GM20431 (cell line): Measurements from ENCODE around the gene PLCL2.

Source experiments
- in situ Hi-C: fragments of 300-500 bp; cut with MseI, MboI; formaldehyde crosslinking; loops from one replicate; pipeline ENCODE4 v1.15.0; 2020; ENCODE audit warnings: low sequenced_read_pairs; ENCODE audit not compliant: unreplicated experiment

The PLCL2 gene

GRCh38 chr3:16888356-16888755 is 3.6 kb downstream of the PLCL2 start:
- in situ Hi-C loops: no loop called here

DNA sequence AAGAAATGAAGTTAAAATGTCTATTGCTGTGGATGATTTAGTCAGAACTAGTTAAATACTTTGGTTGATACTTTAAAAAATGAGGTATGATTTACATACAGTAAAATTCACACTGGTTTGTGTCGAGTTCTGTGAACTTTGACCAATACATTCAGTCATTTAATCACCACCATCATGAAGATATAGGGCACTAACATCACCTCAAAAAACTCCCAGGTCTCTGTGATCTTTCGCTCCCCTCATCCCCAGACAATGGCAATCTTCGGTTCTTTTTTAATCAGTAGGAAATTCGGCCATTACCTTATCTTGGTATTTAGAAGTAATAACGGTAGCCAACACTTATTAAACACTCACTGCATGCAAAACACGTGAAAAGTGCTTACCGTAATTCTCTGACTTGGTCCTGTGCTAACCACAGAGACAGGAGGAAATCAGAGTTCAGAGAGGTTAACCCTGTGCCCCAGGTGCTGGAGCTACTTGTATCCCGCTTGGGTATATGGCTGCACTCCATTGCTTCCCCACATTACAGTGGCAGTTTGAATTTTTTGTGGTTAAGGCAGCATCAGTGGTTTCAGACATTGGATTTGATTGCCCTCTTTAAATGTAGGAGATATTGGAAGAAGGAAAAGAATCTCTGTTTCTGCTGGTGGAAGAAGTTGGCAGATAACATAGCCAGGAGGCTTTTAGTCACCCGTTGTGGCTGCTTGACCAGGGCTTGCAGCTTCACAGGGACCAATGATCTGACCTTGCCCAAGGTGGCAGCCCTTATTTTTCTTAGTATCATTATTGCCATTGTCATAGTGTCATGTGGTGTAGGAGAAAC is 4.2 kb downstream of the PLCL2 start:
- in situ Hi-C loops: no loop called here

GRCh38 chr3:16890597-16891333 is 6.0 kb downstream of the PLCL2 start:
- in situ Hi-C loops: no loop called here

GRCh38 chr3:16893618-16894200 is 9.0 kb downstream of the PLCL2 start:
- in situ Hi-C loops: no loop called here

- in situ Hi-C loops: no loop called here
Observed at GRCh38 chr3:16896094-16896627, 11.4 kb downstream of the PLCL2 start.

DNA sequence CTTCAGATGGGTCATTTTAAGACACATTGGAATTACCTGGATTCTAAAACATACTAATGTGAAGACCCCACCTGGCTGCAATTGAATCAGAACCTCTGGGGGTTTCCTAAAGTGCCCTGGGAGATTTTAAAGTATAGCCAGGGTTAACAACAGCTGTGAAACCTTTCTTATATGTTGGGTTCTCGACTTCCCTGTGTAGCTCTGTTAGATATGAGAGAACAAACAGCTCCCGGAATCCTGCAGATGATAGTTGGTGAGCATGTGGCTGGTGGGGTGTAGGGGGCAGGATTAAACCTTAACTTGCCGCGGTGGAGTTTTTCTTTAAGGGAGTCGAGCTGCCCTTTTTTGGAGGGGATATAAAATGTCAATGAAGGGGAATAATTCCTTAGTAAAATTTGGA is 12.1 kb downstream of the PLCL2 start:
- in situ Hi-C loops: no loop called here

- in situ Hi-C loops: no loop called here
Observed at GRCh38 chr3:16897254-16897926, 12.6 kb downstream of the PLCL2 start.

- in situ Hi-C loops: no loop called here
Observed at GRCh38 chr3:16898595-16899395, 14.0 kb downstream of the PLCL2 start.

DNA sequence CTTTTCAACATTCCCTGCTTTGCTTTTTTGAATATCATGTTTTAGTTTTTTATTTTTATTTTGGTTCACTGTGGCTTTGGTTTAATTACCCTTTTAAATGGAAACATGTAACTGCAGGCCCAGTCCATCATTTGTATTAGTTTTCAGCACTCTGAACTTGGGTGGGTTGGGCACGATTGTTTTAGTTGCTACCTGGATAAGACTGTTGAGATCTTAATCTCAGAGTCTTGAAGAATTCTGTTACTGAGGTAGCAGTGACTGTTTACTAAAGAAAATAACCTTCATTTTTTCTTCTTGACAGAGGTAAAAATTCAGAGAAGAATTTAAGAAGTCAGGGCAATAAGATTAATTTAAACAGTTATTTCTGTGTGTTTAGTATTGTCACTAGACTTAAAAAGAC is 15.2 kb downstream of the PLCL2 start:
- in situ Hi-C loops: no loop called here

DNA sequence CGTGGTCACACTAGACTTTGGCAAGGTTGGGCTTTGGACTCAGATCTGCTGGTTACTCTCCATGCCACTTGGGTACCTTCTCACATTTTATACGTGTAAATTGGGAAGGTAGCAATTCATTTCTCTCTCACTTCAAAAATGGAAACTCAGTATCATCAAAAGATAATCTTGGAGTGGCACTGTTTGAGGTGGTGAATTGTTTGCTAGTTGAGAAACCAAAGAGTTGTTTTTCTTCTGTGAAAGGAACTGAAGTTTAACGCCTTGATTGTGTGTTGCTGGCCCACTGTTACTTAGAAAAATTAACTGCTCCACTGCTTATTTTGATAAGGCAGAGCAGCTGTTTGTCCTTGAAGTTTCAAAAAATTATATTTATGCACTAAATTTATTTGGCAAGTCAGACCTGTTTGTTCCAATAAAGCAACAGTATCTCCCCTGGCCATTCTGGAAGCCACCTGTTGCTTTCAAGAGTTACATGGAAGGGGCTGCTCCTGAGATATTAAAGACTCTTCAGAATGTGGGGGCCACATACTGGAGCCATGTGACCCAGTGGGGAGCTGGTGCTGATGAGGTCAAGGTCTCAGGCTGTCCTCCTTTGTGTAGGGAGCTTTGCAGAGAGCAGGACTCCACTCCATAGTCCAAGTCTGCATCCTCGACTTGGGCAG is 16.2 kb downstream of the PLCL2 start:
- in situ Hi-C loops: no loop called here

DNA sequence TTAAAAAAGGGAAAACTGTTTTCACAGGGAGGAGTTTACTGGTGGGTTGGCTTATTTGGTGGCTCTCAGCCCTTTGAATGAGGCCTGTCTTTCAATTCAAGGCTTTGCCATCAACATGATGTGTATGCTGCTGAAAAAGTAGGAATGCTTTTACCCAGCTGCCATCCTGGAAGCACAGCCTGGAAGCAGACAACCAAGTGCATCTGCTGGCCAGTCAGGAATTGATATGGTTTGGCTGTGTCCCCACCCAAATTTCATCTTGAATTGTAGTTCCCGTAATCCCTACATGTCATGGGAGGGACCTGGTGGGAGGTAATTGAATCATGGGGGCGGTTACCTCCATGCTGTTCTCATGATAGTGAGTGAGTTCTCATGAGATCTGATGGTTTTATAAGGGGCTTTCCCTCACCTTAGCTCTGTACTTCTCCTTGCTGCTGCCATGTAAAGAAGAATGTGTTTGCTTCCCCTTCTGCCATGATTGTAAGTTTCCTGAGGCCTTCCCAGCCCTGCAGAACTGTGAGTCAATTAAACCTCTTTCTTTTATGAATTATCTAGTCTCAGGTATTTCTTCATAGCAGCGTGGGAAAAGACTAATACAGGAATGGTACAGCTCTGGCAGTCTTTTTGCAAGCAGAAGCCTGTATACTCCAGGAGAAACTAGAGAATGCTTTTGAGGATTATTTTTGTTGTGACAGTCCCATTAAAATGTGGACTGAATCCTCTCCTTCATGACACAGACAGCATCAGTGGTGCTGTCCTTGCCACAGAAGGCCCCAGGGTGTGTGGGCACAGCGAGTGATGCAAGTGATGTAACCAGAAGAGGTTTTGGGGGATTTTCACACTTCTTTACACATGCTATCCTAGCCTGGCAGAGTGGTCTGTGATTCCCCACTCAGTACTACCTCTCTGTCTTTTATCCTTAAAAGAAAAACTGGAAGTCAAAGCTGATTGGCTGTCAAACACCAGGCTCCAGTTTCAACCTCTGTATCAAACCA is 20.0 kb downstream of the PLCL2 start:
- in situ Hi-C loops: no loop called here

DNA sequence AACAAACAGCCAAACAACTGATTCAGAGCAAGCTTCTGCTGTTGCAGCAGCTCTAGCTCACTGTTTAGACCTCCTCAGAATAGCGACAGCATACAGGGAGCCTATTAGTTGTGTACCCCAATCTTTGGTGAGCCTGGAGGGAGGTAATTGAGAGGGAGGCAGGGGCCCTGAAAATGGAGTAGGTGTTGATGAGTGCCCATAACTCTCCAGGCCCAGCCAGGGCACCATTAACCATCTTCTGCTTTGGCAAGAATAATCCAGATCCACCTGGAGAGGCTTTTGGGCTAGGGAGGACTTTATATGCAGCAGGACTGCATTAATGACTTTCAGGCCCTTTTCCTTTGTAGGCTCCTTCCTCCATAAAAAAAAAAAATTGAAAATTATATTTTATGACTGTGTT is 20.9 kb downstream of the PLCL2 start:
- in situ Hi-C loops: no loop called here

GRCh38 chr3:16906682-16907081 is 21.9 kb downstream of the PLCL2 start:
- in situ Hi-C loops: no loop called here

GRCh38 chr3:16907243-16907642 is 22.5 kb downstream of the PLCL2 start:
- in situ Hi-C loops: no loop called here

- in situ Hi-C loops: no loop called here
Observed at GRCh38 chr3:16908016-16908807, 23.5 kb downstream of the PLCL2 start.

- in situ Hi-C loops: no loop called here
Observed at GRCh38 chr3:16908896-16909295, 24.1 kb downstream of the PLCL2 start.

GRCh38 chr3:16909802-16910201 is 25.0 kb downstream of the PLCL2 start:
- in situ Hi-C loops: no loop called here
